HG02678 (cell line): ENCODE results near the gene LRRN2.

Experiments used
- ATAC-seq: cut with Tn5 transposase; IDR thresholded peaks from one replicate; pipeline ENCODE4 v1.9.1; 2021; ENCODE audit warnings: mild to moderate bottlenecking, moderate library complexity; ENCODE audit not compliant: unreplicated experiment

LRRN2 gene

DNA sequence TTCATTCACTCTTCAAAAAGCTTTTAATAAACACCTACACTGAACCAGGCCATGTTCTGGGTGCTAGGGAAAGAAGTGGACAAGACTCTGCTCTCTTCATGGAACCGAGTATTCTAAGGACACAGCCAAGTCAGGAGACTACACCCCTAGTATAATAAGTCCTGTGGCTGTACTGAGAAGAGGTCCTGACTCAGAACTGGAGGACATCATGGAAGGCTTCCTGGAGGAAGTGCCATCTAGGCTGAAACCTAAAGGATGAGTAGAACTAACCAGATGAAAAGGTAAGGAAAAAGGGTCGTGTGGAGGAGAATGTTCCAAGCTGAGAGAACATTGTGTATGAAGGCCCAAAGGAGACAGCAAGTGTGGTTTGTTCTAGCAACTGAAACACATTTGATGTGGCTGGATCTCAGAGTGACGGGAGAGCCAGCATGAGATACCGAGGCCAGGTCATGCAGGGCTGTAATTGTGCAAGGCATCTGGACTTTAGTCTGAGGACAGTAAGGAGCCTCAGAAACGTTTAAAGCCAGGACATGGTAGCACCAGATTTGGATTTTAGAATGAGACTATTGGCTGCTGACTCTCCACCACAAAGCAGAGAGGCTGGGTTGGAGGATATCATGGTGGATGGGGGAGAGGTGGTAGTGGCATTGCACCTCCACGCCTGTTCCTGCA, 82.5 kb downstream of the LRRN2 start:
- no peak for ATAC-seq

DNA sequence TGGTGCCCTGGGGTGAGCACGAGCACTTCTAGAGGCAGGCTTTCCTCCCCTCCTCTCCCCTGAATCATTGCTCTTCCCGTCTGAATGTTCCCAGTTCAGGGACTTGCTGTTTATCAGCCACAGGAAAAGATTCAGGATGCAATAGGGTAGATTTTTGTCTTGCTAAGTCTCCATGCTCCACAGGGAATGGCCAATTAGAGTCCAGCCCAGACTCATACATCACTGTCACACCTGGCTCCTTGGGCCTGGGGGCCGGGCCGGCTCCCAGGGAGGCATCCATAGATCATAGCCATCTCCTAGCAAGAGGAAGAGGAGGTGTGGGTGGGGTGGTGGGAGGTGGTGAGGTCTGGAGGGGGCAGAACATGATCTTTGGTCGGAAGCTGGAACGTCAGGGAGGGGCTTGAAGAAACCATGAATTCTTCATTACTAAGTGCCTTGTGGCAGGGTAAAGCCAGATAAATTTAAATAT, 83.4 kb downstream of the LRRN2 start:
- no peak for ATAC-seq

DNA sequence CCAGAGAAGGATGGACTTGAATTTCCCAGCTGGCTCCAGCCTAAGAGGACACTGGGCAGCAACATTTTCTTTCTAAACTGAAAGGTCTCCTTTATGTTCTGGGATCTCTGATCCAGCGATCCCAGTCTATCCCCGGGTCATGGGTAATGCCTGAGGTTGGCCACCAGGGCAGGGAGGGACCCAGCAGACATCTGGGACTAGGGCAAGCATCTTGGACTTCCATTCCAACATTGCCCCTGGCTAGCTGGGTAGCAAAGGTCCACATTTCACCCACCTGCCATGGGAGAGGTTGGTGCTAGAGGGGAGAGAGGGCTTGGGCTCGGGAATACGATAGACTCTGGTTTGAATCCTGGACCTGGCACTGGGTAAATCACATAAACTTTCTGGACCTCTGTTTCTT, 84.6 kb downstream of the LRRN2 start:
- ATAC-seq, result no peak

DNA sequence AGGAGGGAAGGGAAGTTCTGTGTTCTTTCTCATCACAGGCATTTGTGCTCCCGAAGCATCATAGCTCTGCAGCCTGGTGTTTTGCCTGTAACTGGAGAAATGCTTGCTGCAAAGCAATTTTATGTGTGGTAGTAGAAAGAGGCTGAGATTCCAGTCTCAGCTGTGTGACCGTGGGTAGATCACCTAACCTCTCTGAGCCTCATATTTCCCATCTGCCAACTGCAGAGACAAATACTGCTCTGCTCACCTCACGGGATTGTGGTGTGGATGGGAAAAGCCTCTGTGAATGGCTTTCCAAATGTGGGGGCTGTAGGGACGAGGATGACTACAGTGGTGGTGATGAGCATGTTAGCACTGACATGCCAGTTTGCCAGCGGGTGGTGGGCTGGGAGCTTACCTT, 85.3 kb downstream of the LRRN2 start:
- no peak for ATAC-seq

DNA sequence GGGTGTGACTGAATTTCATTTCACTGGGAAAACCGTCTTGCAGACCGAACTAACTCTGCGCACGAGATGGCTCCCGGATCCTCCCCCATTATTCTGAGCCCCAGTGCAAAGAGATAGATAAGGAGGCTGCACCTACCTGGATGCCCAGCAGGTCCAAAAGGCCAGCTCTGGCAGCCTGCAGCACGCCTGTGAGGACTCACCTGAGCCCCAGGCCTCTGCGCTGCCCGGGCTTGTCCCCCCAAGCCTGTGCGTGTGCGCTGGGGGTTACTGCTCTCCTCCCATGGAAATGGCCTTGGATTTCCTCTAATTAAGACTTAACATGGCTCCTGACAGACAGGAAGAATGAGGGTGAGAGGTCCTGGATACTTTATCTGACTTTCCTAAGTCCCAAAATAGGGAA, 85.9 kb downstream of the LRRN2 start:
- ATAC-seq, result no peak

DNA sequence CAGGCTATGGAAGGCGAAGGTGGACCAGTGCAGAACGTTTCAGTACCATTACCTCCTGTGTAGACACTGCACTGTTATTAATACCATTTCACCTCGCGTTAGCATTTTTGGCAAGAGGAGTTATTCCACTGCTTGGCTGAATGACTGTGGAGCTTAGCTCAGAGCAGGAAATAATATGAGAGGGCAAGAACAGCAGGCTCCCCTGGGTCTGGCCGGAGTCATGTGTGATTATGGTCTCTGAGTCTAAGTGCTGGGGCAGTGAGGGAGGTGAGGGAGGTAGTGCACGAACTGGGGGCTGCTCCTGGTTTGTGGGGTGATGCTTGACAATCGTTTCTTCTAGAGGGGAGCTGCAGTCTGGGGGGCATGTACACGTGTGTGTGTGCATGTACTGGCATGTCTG, 86.4 kb downstream of the LRRN2 start:
- no peak for ATAC-seq

DNA sequence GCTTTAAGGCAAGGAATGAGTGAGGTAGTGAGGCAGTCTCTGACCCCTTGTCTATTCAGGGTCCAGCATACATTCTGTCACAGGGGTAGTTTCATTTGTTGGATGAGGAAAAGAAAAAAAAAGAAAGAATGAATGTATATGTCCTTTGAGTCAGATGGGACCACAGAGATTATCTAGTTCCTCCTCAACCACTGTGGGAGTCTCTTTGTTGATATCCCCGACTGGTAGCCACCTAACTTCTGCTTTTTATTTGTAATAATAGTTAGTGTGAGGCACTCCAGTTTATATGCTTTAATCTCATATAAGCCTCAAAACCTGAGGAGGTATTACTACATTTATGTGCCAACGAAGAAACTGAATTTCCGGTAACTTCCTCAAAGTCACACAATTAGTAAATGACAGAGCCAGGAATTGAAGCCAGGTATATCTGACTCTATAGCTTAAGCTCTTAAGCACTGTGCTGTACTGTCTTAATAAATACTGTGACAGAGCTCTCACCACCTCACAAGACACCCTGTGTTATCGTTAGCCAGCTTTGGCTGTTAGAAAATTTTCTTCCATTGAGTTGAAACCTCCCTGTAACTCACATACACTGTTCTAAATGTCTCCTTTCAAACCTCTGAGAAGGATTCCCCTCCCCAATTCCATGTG, 87.1 kb downstream of the LRRN2 start:
- ATAC-seq, result no peak

DNA sequence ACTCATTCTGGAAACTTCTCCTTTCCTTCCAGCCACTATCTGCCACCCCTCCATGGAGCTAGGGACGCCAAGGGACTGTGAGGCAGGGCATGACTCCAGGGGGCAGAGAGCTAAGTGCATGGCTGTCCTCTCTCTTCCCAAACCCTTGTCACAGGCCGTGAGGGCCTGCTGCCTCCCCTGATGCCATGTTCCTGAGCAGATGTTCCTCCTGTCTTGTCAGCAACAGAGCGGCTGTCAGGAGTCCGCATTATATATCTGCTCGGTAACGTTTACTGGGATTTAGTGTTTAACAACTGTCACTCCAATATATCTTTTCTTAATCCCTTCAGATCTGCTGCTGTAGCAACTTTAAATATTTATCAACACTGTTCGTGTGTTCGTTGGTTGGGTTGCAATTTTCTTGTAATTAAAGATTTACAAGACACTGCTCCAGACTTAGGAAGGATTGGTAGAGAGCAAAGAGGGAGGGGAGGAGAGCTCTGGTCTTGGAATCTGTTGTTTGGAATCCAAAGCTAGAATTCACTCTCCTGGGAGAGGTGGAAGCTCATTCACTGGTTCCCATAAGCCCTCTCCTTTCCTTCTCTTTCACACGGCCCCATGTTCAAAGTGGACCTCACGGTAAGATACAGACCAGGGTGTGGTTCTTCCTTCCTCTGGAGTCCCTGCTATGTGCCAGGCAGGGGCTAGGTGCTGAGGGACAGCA, 93.1 kb downstream of the LRRN2 start:
- no peak for ATAC-seq

DNA sequence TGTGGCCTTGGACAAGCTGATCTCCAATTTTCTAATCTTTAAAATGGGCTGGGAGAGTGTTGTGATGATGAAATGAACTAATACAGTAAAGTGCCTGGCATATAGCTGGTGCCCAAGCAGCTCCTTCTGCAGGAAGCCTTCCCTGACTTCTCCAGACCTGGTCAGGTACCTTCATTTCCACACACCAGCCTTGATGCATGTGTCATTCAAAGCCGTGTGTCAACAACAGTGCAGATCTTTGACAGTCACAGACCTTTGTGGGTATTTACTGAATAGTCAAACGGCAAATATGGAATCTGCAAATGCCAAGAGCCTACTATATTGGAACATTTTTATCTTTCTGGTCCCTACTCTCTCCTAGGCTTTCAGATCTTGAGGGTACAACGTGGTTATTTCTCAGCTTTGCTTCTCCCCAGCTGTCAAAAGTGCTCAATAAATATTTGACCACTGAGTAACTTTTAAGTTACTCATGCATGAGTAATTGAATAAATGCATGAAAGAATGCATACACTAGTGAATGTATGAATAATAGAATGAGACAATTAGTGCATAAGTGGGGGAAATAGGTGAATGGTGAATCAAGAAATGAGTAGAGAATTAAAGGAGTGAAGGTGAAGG, 94.0 kb downstream of the LRRN2 start:
- no peak for ATAC-seq

DNA sequence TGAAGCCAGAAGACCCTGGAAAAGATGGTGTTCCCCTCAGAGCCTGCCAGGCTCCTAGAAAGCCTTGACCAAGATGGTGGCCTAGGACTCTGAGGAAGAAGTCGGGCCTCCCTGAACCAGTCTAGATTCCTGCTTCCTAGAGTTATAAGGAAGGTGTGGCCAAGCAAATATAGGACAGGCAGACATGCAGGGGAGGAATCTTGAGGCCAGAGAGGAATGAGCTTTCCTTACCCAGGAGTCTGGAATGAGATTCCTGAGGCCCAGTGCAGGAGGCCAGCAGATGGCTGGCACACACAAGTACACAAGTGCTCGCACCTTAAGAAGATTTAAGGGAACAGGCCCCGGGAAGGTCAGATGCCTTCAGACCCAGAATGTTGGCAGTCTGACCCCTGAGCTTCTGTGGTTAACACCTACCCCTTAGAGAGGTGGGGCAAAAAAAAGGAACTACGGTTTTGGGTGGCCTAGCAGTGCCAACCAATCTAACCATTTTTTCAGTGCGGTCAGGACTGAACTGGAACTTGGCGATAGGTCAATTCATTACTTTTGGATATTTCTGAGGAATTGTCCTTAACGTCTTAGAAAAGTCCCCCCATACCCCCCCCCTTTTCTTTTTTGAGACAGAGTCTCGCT, 96.0 kb downstream of the LRRN2 start:
- no peak for ATAC-seq

DNA sequence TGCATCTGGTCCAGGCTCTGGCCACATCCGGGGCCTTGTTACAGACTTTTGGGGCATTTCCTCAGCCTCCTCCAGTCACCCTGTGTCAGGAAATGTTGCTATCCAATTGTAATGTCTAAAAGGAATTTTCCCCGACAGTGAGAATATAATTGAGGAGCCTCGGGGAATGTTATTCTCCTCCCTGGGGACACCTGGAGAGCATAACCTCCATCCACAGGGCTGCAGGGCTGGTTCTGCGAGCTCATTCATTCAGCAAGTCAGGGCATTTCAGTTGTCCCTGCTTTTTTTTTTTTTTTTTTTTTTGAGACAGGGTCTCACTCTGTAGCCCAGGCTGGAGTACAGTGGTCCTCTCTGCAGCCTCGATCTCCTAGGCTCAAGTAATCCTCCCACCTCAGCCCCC, 96.7 kb downstream of the LRRN2 start:
- no peak for ATAC-seq

DNA sequence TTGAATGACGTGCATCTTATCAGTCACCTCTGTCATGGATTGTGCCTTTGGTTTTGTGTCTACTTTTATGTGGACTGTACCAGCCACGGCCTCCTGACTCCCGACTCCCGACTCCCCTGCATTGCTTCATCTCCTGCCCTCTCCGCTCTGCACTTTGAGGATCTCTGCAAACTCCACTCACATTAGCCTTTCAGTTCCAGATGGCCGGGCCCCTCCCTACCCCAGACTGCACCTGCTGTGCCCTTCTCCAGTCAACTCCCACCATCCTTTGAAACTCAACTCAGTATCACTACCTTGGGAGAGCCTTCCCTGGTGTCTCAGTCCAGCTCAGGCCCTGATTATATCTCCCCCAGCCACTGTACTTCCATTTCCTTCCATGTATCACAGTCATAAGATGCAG, 97.9 kb downstream of the LRRN2 start:
- ATAC-seq, result no peak

DNA sequence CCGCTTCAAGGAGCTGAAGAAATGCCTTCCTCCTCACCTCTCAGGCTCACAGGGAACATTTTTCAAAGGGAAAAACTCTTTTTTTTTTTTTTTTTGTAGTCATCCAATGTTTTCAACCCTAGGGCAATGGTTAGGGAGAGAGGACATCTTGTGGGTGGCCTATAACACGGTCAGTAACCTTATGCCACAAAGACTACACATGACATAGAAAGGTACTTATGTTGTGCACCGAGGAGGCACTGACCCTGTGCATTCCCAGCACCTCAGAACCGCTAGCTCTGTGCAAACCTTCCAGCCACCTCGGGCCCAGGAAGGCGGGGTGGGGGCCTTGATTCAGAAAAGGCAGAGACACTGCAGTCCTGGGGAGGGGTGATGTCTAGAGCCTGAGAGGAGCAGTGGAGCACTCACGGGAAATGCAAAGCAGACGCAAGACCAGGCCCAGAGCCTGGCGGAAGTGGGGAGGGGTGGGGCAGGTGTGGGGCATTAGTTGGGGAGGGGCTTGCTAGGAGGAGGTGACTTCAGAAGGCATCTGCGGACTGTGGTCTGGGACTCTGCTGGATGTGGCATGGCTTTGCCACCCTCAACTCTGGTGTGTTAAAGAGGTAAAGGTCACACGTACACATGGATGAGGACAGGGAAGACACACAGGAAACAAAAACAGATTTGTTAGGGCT, 100.7 kb downstream of the LRRN2 start:
- ATAC-seq, result no peak

DNA sequence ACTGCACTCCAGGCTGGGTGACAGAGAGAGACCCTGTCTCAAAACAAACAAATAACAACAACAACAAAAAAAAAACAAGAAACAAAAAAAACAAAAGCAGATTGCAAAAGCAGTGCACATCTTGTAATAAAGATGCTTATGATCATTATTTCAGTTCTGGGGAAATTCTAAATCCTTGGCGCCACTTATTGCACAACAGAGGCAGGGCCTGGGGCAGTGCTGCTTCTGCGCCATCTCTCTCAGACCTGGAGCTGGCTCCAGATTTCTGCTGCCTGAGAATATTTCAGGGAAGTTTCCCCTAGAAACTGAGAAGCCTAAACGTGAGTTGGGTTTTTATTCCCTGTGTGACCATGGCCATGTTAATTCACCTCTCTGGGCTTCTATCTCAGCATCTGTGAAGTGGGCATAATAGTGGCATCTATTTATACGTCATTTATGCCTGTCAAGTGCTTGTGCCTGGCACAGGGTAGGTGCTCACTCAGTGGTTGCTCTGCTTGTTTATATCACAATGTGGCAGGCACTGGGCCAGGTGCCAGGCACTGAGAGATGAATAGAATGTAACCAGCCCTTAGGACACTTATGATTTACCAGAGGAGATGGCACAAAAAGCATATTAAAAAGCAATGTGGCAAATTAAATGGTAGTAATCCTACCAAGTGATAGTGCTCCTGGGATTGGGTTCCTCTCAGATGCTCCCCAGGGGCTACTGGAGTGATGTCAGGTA, 101.5 kb downstream of the LRRN2 start:
- no peak for ATAC-seq

DNA sequence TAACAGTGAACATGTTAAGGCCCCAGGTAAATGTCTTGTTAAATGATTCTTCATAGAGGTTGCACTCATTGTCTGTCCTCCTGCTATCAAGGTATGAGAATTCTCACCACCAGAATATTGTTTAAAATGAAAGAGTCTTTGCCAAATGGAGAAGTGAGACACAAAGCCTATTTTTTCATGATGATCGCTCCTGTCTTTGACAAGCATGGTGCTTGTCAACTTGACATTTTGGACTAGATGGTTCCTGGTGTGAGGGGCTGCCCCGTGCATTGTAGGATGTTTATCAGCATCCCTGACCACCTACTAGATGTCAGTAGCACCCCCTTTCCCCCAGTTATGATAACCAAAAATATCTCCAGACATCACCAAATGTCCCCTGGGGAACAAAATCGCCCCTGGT, 103.8 kb downstream of the LRRN2 start:
- no peak for ATAC-seq

DNA sequence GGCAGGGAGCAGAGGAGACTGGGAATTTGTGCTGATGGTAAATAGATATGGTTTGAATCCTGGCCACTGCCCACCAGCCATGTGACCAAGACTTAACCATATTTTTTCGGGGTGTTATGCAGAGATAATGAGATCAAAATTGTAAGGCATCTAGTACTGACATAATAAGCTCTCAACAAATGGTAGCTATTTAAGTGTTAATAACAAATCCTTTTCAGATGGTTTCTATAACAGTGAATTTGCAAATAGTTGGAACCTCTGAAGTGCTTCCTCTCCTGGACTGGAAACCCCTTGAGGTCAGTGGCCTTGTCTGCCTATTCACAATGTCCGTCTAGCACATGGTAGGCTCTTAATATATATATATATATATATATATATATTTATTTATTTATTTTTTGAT, 104.7 kb downstream of the LRRN2 start:
- ATAC-seq, result no peak

DNA sequence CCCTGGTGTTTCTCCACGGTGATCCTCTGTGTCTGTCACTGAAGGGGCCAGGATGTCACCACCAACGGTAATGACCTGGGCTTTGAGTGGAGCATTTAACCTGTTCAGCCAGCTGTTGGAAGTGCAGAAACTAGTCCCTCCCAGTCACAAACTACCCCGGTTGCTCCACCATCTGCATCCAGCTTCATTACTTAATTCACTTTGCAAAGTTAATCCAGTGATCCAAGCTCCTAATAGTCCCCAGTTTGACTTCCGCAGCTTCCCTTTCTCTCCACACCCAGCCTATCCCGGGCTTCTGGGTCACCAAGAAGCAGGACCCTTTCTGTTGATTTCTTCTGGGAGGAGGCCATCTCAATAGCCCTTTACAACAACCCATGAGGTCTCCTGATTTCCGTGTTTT, 105.9 kb downstream of the LRRN2 start:
- no peak for ATAC-seq

DNA sequence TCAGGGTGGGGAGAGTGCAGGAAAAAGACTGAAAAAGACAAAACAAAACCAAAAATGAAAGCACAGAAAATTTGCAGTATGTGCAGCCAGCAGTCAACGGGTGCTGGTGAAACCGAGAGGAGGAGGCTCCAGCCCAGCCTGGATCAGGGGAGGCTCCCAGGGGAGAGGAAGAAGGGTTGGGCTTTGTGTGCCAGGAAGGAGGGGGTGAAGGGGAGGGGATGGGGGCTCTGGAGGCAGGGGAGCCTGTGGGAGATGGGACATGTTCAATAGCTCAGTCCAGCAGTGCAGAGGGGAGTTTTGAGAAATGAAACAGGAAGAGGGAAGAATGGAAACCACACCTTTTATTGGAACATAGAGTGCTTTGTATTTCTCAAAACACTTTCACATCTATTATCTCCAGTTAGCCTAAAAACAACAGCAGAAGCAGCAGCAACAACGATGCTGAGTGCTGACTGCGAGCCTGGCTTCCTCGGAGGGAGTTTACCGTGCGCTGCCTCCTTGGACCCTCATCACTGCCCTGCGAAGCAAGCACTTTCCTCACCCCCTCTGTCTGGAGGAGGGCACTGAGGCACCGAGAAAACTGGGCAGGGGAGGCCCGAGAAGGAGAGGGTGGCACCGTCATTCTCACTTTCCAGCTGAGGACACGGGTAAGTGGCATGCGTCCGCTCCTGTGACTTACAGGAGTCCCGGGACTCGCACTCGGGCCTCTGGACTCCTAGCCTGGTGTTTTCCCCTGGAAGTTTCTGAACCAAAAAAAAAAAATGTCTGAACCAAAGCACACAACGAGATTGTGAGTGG, 106.5 kb downstream of the LRRN2 start:
- peak; percentile 75 for ATAC-seq

DNA sequence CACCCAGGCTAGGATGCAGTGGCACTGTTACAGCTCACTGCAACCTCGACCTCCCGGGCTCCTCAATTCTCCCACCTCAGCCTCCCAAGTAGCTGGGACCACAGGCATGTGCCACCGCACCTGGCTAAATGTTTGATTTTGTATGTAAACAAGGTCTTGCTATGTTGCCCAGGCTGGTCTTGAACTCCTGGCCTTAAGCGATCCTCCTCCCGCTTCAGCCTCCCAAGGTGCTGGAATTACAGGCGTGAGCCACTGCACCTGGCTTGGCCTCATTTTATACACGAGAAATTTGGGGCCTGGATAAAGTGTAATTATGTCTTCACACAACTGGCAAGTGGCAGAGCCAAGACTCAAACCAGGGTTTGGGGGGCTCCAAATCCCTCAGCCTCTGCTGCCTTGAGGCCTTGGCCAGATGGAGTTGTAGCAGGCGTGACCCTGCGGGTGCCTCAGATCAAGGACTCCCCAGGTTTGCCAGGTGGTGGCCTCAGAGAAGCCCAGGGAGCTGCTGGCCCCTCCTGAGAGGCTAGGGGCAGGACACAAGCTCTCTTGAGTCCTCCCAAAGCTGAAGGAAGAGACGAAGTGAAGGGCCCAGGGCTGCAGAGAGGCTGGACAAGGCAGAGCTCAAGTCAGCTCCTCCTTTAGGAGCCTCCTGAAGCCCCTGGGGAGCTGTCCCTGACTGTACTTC, 107.6 kb downstream of the LRRN2 start:
- no peak for ATAC-seq
